Islet precursor cell (in vitro differentiated cells): ENCODE measurements around the gene GEMIN4.
A peak's percentile ranks its signal among the peaks of the same experiment; 100 is the strongest.
"Not testable (repeated sequence)": the region's sequence is repeated elsewhere in the genome, so short reads cannot be mapped to it uniquely, and the experiment has no call there.

ENCODE experiments used
- DNase-seq: peaks from one replicate; pipeline ENCODE4 v3.0.0-alpha.2; 2018

The GEMIN4 gene

GRCh38 chr17:774313-774584 lies 22.2 kb upstream of the GEMIN4 start:
- no peak for DNase-seq

GRCh38 chr17:773467-774312 lies 21.6 kb upstream of the GEMIN4 start:
- no peak for DNase-seq

- no peak for DNase-seq
Measured at GRCh38 chr17:773016-773415, 21.0 kb upstream of the GEMIN4 start.

- DNase-seq = no peak
Measured at GRCh38 chr17:767076-767475, 15.0 kb upstream of the GEMIN4 start.

- DNase-seq = peak; percentile 25
Measured at GRCh38 chr17:760371-760770, 8.3 kb upstream of the GEMIN4 start.

- DNase-seq = no peak
Measured at GRCh38 chr17:759964-760363, 7.9 kb upstream of the GEMIN4 start.

GRCh38 chr17:756010-756567 lies 4.0 kb upstream of the GEMIN4 start:
- DNase-seq = not testable (repeated sequence)

GRCh38 chr17:755319-755961 lies 3.4 kb upstream of the GEMIN4 start:
- not testable (repeated sequence) for DNase-seq

GRCh38 chr17:753418-753817 lies 1.4 kb upstream of the GEMIN4 start:
- DNase-seq = no peak

GRCh38 chr17:752620-753219 lies 656 bp upstream of the GEMIN4 start:
- DNase-seq = peak; percentile 78

- no peak for DNase-seq
Measured at GRCh38 chr17:751269-752001, 629 bp downstream of the GEMIN4 start.

GRCh38 chr17:750431-751037 lies 1.5 kb downstream of the GEMIN4 start:
- no peak for DNase-seq

- not testable (repeated sequence) for DNase-seq
Measured at GRCh38 chr17:749359-749758, 2.7 kb downstream of the GEMIN4 start.

GRCh38 chr17:748604-749003 lies 3.5 kb downstream of the GEMIN4 start:
- DNase-seq = not testable (repeated sequence)

- DNase-seq = no peak
Measured at GRCh38 chr17:746783-747629, 5.1 kb downstream of the GEMIN4 start.

- DNase-seq = no peak
Measured at GRCh38 chr17:746181-746580, 5.9 kb downstream of the GEMIN4 start.

- DNase-seq = no peak
Measured at GRCh38 chr17:745406-745805, 6.7 kb downstream of the GEMIN4 start.

GRCh38 chr17:744937-745336 lies 7.1 kb downstream of the GEMIN4 start:
- DNase-seq = no peak

GRCh38 chr17:743139-743538 lies 8.9 kb downstream of the GEMIN4 start:
- DNase-seq = no peak

GRCh38 chr17:742147-742793 lies 9.8 kb downstream of the GEMIN4 start:
- no peak for DNase-seq
